MM.1S (cell line): ENCODE measurements around the gene ALKBH5.

Source experiments
- DNase-seq: peaks from one replicate; pipeline ENCODE4 v3.0.0-alpha.2; 2015
- H2AFZ ChIP-seq: fragments of 300-600 bp; sonication (generic); 2 replicates; pipeline ENCODE4 v1.6.0; 2016; ENCODE audit warnings: antibody characterized with exemption, low read length
- H3F3A ChIP-seq: fragments of 300-600 bp; sonication (generic); 2 replicates; pipeline ENCODE4 v1.6.1; 2016; ENCODE audit warnings: mild to moderate bottlenecking, antibody characterized with exemption, low read length, moderate library complexity, mixed read lengths; ENCODE audit not compliant: insufficient read depth
- H3K27ac ChIP-seq: fragments of 300-600 bp; sonication (generic); 2 replicates; pipeline ENCODE4 v1.5.1; 2016; ENCODE audit warnings: mild to moderate bottlenecking, low read length
- H3K27me3 ChIP-seq: fragments of 300-600 bp; sonication (generic); replicated peaks from 2 replicates; pipeline ENCODE4 v1.6.0; 2016; ENCODE audit warnings: low read length; ENCODE audit not compliant: insufficient read depth
- H3K36me3 ChIP-seq: fragments of 300-600 bp; sonication (generic); replicated peaks from 2 replicates; pipeline ENCODE4 v1.6.1; 2016; ENCODE audit warnings: mild to moderate bottlenecking, low read length, mixed read lengths; ENCODE audit not compliant: insufficient read depth
- H3K4me1 ChIP-seq: fragments of 300-600 bp; sonication (generic); 2 replicates; pipeline ENCODE4 v1.6.1; 2016; ENCODE audit warnings: low read length, mixed read lengths
- H3K4me2 ChIP-seq: fragments of 300-600 bp; sonication (generic); 2 replicates; pipeline ENCODE4 v1.6.0; 2016; ENCODE audit warnings: low read depth, low read length
- H3K4me3 ChIP-seq: fragments of 300-600 bp; sonication (generic); 2 replicates; pipeline ENCODE4 v1.5.1; 2016; ENCODE audit warnings: low read length, mixed read lengths
- H3K79me2 ChIP-seq: fragments of 300-600 bp; sonication (generic); 2 replicates; pipeline ENCODE4 v1.6.1; 2016; ENCODE audit warnings: mixed run types, low read length, mixed read lengths
- H3K9ac ChIP-seq: fragments of 300-600 bp; sonication (generic); 2 replicates; pipeline ENCODE4 v1.6.1; 2016; ENCODE audit warnings: low read length, mixed read lengths
- H3K9me2 ChIP-seq: fragments of 300-600 bp; sonication (generic); replicated peaks from 2 replicates; pipeline ENCODE4 v1.6.1; 2016; ENCODE audit warnings: mild to moderate bottlenecking, low read length, mixed read lengths; ENCODE audit not compliant: insufficient read depth
- H3K9me3 ChIP-seq: fragments of 300-600 bp; sonication (generic); replicated peaks from 2 replicates; pipeline ENCODE4 v1.6.1; 2016; ENCODE audit warnings: mild to moderate bottlenecking, low read length, mixed read lengths; ENCODE audit not compliant: insufficient read depth
- H4K20me1 ChIP-seq: fragments of 300-600 bp; sonication (generic); 2 replicates; pipeline ENCODE4 v1.6.1; 2016; ENCODE audit warnings: mild to moderate bottlenecking, low read length, moderate library complexity, mixed read lengths; ENCODE audit not compliant: insufficient read depth
- CTCF ChIP-seq: fragments of 300-600 bp; sonication (generic); IDR thresholded peaks from 2 replicates; pipeline ENCODE4 v1.5.1; 2016; ENCODE audit warnings: antibody characterized with exemption, low read length, mixed read lengths
- EZH2 ChIP-seq: fragments of 300-600 bp; sonication (generic); optimal IDR thresholded peaks from 2 replicates; pipeline ENCODE3; 2017; ENCODE audit warnings: low read depth, mild to moderate bottlenecking, antibody characterized with exemption, low read length, mixed read lengths
- EZH2phosphoT487 ChIP-seq: fragments of 300-600 bp; sonication (generic); IDR thresholded peaks from 2 replicates; pipeline ENCODE4 v1.6.1; 2018; ENCODE audit warnings: antibody characterized with exemption, low read length

ALKBH5 gene

GRCh38 chr17:18148586-18148985, 35.0 kb upstream of the ALKBH5 start:
- no peaks in the 10 kb centered on the region for H3K79me2 ChIP-seq
- H3K4me2 ChIP-seq, result no peak overlapping the region
- no peak overlapping the region for H3K27ac ChIP-seq
- H3K9me2 ChIP-seq, result no peaks in the 10 kb centered on the region
- no peaks in the 10 kb centered on the region for H3F3A ChIP-seq
- H3K9me3 ChIP-seq, result no peaks in the 10 kb centered on the region
- no peak for TF ChIP-seq CTCF
- TF ChIP-seq EZH2, result no peak
- no peak for TF ChIP-seq EZH2phosphoT487
- no peak overlapping the region for H3K9ac ChIP-seq
- H3K4me1 ChIP-seq, result no peaks in the 10 kb centered on the region
- no peaks in the 10 kb centered on the region for H4K20me1 ChIP-seq
- H2AFZ ChIP-seq, result no peak overlapping the region
- DNase-seq, result no peak
- H3K36me3 ChIP-seq, result no peaks in the 10 kb centered on the region
- no peak overlapping the region for H3K4me3 ChIP-seq
- no peaks in the 10 kb centered on the region for H3K27me3 ChIP-seq

- H3K4me3 ChIP-seq, result no peak overlapping the region
- H3K9ac ChIP-seq, result no peak overlapping the region
- H3K27me3 ChIP-seq, result no peaks in the 10 kb centered on the region
- H3K9me3 ChIP-seq, result no peaks in the 10 kb centered on the region
- TF ChIP-seq CTCF, result no peak
- TF ChIP-seq EZH2phosphoT487, result no peak
- TF ChIP-seq EZH2, result no peak
- no peaks in the 10 kb centered on the region for H3F3A ChIP-seq
- H3K27ac ChIP-seq, result no peak overlapping the region
- H3K9me2 ChIP-seq, result no peaks in the 10 kb centered on the region
- no peak overlapping the region for H3K4me2 ChIP-seq
- H3K36me3 ChIP-seq, result no peaks in the 10 kb centered on the region
- no peak for DNase-seq
- H2AFZ ChIP-seq, result no peak overlapping the region
- H3K4me1 ChIP-seq, result peaks cover 4% of the 10 kb centered on the region; the same call in 1 of the 2 replicates
- no peaks in the 10 kb centered on the region for H4K20me1 ChIP-seq
- no peaks in the 10 kb centered on the region for H3K79me2 ChIP-seq
Measured at GRCh38 chr17:18151290-18151689, 32.3 kb upstream of the ALKBH5 start.

GRCh38 chr17:18155179-18155578, 28.4 kb upstream of the ALKBH5 start:
- no peak overlapping the region for H3K9ac ChIP-seq
- no peaks in the 10 kb centered on the region for H3K9me3 ChIP-seq
- no peaks in the 10 kb centered on the region for H3F3A ChIP-seq
- no peak overlapping the region for H3K27ac ChIP-seq
- H3K36me3 ChIP-seq, result no peaks in the 10 kb centered on the region
- 0 out of 2 replicates have a peak, but pooled peaks cover 5% of the 10 kb centered on the region for H3K27me3 ChIP-seq
- no peaks in the 10 kb centered on the region for H3K9me2 ChIP-seq
- H3K4me1 ChIP-seq, result peaks cover 4% of the 10 kb centered on the region; the same call in 1 of the 2 replicates
- H2AFZ ChIP-seq, result no peak overlapping the region
- no peak overlapping the region for H3K4me3 ChIP-seq
- no peak for TF ChIP-seq EZH2phosphoT487
- TF ChIP-seq EZH2, result no peak
- no peak for TF ChIP-seq CTCF
- H3K79me2 ChIP-seq, result no peaks in the 10 kb centered on the region
- DNase-seq, result no peak
- H3K4me2 ChIP-seq, result no peak overlapping the region
- H4K20me1 ChIP-seq, result no peaks in the 10 kb centered on the region
